Measurements from ENCODE around the gene SASH3. TPM values are rescaled to one million over a fixed set of nuclear protein-coding genes. Genes with fewer than 3 reads are reported as not detected.
A peak's percentile ranks its signal among the peaks of the same experiment; 100 is the strongest.

SASH3 gene
- total RNA-seq, 1 donor from 2014 or later = 2.5 TPM

- intact Hi-C loops (cut with DNase I) = no loop called here
- DNase-seq (ENCODE audit: missing footprints) (no peak), ATAC-seq (no peak)
Observed at GRCh38 chrX:129779086-129779672, 570 bp upstream of the SASH3 start.

GRCh38 chrX:129780441-129781105, 824 bp downstream of the SASH3 start:
- ATAC-seq (no peak), DNase-seq (ENCODE audit: missing footprints) (no peak)
- intact Hi-C loops (cut with DNase I) = no loop called here

- ATAC-seq = peak; percentile 76
Observed at GRCh38 chrX:129781134-129781672, 1.5 kb downstream of the SASH3 start.

GRCh38 chrX:129781680-129782495, 2.1 kb downstream of the SASH3 start:
- ATAC-seq (no peak), DNase-seq (ENCODE audit: missing footprints) (no peak)
- intact Hi-C loops (cut with DNase I) = no loop called here

More at GRCh38 chrX:129781134-129781672, 1.5 kb downstream of the SASH3 start:
- intact Hi-C loops (cut with DNase I) = no loop called here
- peak; percentile 78 for DNase-seq (ENCODE audit: missing footprints)

- intact Hi-C loops (cut with DNase I) = no loop called here
- no peak for ATAC-seq
- DNase-seq (ENCODE audit: missing footprints) = no peak
Observed at GRCh38 chrX:129782706-129783105, 3.0 kb downstream of the SASH3 start.

- ATAC-seq (no peak), DNase-seq (ENCODE audit: missing footprints) (no peak)
- intact Hi-C loops (cut with DNase I) = no loop called here
Observed at GRCh38 chrX:129783291-129783713, 3.6 kb downstream of the SASH3 start.

- DNase-seq (ENCODE audit: missing footprints) (no peak), ATAC-seq (no peak)
- intact Hi-C loops (cut with DNase I) = no loop called here
Observed at GRCh38 chrX:129784371-129784770, 4.6 kb downstream of the SASH3 start.

GRCh38 chrX:129785160-129785947, 5.6 kb downstream of the SASH3 start:
- DNase-seq (ENCODE audit: missing footprints) = no peak
- intact Hi-C loops (cut with DNase I) = no loop called here
- no peak for ATAC-seq

- intact Hi-C loops (cut with DNase I) = no loop called here
- ATAC-seq (no peak), DNase-seq (ENCODE audit: missing footprints) (no peak)
Observed at GRCh38 chrX:129786210-129786651, 6.5 kb downstream of the SASH3 start.

- intact Hi-C loops (cut with DNase I) = no loop called here
- DNase-seq (ENCODE audit: missing footprints) = no peak
- ATAC-seq = no peak
Observed at GRCh38 chrX:129787336-129788055, 7.7 kb downstream of the SASH3 start.

GRCh38 chrX:129788527-129788926, 8.8 kb downstream of the SASH3 start:
- intact Hi-C loops (cut with DNase I) = no loop called here

GRCh38 chrX:129790146-129790545, 10.4 kb downstream of the SASH3 start:
- DNase-seq (ENCODE audit: missing footprints) (no peak), ATAC-seq (no peak)
- intact Hi-C loops (cut with DNase I) = no loop called here

More at GRCh38 chrX:129788527-129788926, 8.8 kb downstream of the SASH3 start:
- DNase-seq (ENCODE audit: missing footprints) = no peak
- ATAC-seq = no peak

- DNase-seq (ENCODE audit: missing footprints) (no peak), ATAC-seq (no peak)
- intact Hi-C loops (cut with DNase I) = no loop called here
Observed at GRCh38 chrX:129790808-129791207, 11.1 kb downstream of the SASH3 start.

GRCh38 chrX:129791336-129791735, 11.6 kb downstream of the SASH3 start:
- intact Hi-C loops (cut with DNase I) = no loop called here
- DNase-seq (ENCODE audit: missing footprints) (no peak), ATAC-seq (no peak)

GRCh38 chrX:129791961-129792570, 12.3 kb downstream of the SASH3 start:
- DNase-seq (ENCODE audit: missing footprints) (no peak), ATAC-seq (no peak)
- intact Hi-C loops (cut with DNase I) = no loop called here

GRCh38 chrX:129792586-129793291, 13.0 kb downstream of the SASH3 start:
- ATAC-seq = no peak
- intact Hi-C loops (cut with DNase I) = no loop called here
- no peak for DNase-seq (ENCODE audit: missing footprints)

- intact Hi-C loops (cut with DNase I) = no loop called here
- DNase-seq (ENCODE audit: missing footprints) = no peak
- no peak for ATAC-seq
Observed at GRCh38 chrX:129793604-129794191, 13.9 kb downstream of the SASH3 start.

Measured in Right ventricle myocardium inferior (tissue), 1 donor.